ENCODE results near the gene SYNDIG1.

The SYNDIG1 gene

DNA sequence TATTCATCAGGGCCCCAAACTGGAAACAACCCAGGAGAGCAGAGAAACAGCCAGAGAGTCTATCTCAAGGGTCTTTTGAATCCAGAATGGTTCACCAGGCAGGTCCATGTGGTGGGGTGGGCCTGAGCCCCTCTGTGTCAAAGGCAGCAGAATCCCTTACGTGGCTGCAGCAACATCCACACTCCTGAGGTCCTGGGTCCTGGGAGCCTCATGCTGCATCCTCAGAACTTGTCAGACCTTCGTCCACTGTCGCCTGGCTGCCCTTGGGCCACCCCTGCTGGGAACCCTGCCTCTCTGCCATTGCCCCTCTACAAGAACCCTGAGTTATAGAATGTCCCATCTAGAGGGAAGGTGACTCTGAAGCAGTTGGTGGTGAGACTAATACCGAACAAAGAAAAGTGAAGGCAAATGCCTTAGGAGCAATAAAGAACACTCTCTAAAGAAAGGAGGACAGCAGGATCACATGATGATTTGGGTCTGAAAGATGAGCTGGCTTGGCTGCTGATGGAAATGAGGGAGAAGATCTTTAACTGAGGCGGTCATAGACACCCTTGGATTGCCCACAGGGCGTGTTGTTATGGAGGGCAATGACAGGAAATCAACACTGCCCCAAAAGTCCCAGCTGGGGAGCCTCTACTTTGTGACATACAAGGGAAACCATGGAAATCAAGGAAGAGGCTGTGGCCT is 161.2 kb downstream of the SYNDIG1 start:
- Mint-ChIP-seq H3K4me3 (no peak overlapping the region), H3K27me3 (no peaks in the 10 kb centered on the region), H3K9me3 (no peaks in the 10 kb centered on the region), H3K36me3 (ENCODE audit: low read depth) (no peaks in the 10 kb centered on the region), H3K4me1 (ENCODE audit: low read depth) (peaks cover 6% of the 10 kb centered on the region), H3K27ac (no peak overlapping the region)

DNA sequence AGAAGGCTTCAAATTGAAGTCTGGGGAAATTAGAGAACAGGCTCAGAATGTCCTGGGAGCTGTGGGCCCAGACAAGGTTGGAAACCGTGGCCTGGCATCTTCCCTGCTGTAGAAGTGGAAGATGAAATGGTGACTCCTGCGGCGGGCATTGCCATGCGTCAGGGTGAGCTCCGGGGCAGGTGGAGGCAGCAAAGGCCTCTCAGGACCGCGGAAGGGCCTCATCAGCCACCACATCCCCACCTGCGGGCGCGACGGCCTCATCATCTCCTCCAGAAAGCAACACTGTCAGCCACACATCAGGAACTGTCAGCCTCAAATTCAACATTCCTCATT is 161.7 kb downstream of the SYNDIG1 start:
- Mint-ChIP-seq H3K4me1 (ENCODE audit: low read depth) (peaks cover 6% of the 10 kb centered on the region), H3K36me3 (ENCODE audit: low read depth) (no peaks in the 10 kb centered on the region), H3K27me3 (no peaks in the 10 kb centered on the region), H3K27ac (no peak overlapping the region), H3K9me3 (no peaks in the 10 kb centered on the region), H3K4me3 (no peak overlapping the region)

DNA sequence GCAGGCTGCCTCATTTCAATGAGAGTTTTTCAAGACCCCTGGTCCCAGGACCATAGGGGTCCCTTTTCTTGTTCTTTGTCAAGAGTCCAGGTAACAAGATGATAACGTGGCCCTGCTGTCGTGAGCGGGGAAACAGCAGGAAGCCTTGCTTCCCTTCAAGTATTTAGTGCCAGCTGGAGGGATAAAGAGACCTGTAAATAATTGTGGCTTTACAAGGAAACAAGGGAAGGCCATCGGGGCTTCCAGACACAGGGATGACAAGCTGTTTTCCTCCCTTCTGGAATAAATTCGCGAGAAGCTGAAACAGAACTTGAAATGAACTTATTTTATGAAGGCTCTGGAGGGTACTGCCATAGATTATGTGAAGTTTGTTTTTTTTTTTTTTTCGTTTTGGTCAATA is 163.2 kb downstream of the SYNDIG1 start:
- Mint-ChIP-seq H3K27ac (no peak overlapping the region), H3K9me3 (no peaks in the 10 kb centered on the region), H3K36me3 (ENCODE audit: low read depth) (no peaks in the 10 kb centered on the region), H3K27me3 (no peaks in the 10 kb centered on the region), H3K4me3 (no peak overlapping the region), H3K4me1 (ENCODE audit: low read depth) (peaks cover 6% of the 10 kb centered on the region)

DNA sequence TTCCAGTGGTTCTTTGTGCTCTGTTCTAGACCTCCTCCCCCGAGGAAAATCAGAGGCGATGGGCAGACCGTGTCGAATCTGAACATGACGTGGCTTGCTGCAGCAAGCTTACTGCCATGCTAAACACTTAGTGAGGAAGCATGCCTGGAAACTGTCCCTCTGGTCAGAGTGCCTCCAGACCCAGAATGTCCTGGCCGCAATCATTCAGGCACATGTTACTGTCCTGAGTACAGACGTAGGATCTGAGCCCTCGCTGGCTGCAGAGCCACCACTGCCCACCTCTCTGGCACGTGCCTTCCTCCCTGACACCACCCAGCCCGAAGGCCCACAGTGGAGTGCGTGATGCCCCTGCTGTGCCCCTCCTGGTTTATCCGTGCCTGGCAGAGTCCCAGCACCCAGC is 163.6 kb downstream of the SYNDIG1 start:
- H3K27me3 Mint-ChIP-seq, result no peaks in the 10 kb centered on the region
- H3K4me3 Mint-ChIP-seq, result no peak overlapping the region
- no peaks in the 10 kb centered on the region for H3K9me3 Mint-ChIP-seq
- H3K27ac Mint-ChIP-seq, result no peak overlapping the region
- peaks cover 6% of the 10 kb centered on the region for H3K4me1 Mint-ChIP-seq (ENCODE audit: low read depth)
- H3K36me3 Mint-ChIP-seq (ENCODE audit: low read depth), result no peaks in the 10 kb centered on the region

DNA sequence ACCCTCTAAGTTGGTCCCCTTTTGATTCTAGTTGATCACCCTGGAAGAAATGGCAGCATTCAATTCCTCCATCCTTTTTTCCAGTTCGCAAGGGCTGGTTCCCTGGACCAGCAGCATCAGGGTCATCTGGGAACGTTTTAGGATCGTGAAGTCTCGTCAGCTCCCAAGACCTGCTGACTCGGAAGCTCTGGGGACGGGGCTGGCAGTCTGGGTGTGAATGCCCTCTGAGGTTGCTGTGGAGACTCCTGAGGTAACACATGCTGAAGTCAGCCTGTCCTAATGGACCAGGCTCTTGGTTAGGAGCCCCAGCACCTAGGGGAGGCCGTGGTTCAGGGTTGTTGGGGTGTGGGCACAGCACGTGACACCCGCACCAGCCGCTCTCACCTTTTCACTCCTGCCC is 164.1 kb downstream of the SYNDIG1 start:
- Mint-ChIP-seq H3K9me3 (no peaks in the 10 kb centered on the region), H3K36me3 (ENCODE audit: low read depth) (no peaks in the 10 kb centered on the region), H3K4me1 (ENCODE audit: low read depth) (peaks cover 6% of the 10 kb centered on the region), H3K27me3 (no peaks in the 10 kb centered on the region), H3K27ac (no peak overlapping the region), H3K4me3 (no peak overlapping the region)

DNA sequence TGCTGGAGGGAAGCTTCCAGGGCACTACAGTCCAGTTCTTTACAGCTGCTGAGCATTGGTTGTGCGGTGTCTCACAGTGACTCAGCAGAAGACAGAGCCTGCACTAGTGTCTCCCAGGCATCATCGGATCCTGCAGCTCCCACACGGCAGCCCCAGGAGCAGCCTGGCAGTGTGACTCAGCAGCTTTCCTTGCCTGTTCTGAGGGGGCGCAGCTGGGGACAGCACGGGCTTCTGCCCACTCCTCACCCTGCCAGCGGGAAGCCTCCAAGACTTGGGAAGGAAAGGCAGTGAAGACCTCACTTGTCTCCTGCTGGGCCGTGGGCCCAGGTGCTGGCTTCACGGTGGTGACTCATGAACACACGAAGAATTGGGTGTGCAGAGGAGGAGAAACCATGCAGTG is 165.4 kb downstream of the SYNDIG1 start:
- Mint-ChIP-seq H3K9me3 (no peaks in the 10 kb centered on the region), H3K36me3 (ENCODE audit: low read depth) (no peaks in the 10 kb centered on the region), H3K27me3 (no peaks in the 10 kb centered on the region), H3K4me3 (no peak overlapping the region), H3K4me1 (ENCODE audit: low read depth) (no peaks in the 10 kb centered on the region), H3K27ac (no peak overlapping the region)

DNA sequence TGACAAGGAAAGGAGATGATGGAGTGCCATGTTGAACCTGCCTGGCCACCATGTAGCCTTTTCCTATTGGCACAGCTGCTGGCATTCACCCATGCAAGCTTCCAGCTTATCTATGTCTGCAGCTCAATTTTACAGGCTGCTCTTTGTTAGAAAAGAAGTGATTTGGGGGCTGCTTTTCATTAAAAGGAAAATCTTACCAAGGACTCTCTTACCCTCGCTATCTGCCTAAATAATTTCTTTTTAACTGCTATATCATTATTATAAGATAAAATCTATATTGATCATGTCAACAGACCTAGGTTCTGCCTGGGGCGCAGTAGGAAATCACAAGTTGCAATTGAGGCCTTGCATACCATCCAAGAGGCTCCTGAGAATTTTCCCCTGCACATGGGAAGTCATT is 167.2 kb downstream of the SYNDIG1 start:
- H3K4me1 Mint-ChIP-seq (ENCODE audit: low read depth), result no peaks in the 10 kb centered on the region
- no peaks in the 10 kb centered on the region for H3K36me3 Mint-ChIP-seq (ENCODE audit: low read depth)
- no peak overlapping the region for H3K4me3 Mint-ChIP-seq
- H3K9me3 Mint-ChIP-seq, result no peaks in the 10 kb centered on the region
- H3K27me3 Mint-ChIP-seq, result peaks cover 4% of the 10 kb centered on the region
- H3K27ac Mint-ChIP-seq, result no peak overlapping the region

DNA sequence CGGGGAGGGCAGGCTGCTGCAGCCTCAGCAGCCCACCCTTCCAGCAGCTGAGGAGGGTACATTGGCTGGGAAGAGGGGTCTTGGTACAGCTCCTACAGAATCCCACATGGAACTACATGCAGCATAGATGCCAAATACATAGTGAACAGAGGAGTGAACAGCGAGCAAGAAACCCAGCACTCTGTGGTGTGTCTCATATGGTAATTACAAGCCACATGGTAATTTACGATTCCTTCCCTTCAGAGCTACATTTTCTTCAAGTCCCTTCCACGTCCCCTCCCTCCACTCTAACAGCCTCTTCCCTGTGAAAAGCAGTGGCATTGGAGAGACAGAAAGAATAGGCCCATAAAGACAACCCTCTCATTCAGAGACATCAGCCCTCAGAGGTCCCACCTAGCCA is 167.7 kb downstream of the SYNDIG1 start:
- Mint-ChIP-seq H3K36me3 (ENCODE audit: low read depth) (no peaks in the 10 kb centered on the region), H3K4me3 (no peak overlapping the region), H3K9me3 (no peaks in the 10 kb centered on the region), H3K27ac (no peak overlapping the region), H3K4me1 (ENCODE audit: low read depth) (no peaks in the 10 kb centered on the region), H3K27me3 (peaks cover 4% of the 10 kb centered on the region)

DNA sequence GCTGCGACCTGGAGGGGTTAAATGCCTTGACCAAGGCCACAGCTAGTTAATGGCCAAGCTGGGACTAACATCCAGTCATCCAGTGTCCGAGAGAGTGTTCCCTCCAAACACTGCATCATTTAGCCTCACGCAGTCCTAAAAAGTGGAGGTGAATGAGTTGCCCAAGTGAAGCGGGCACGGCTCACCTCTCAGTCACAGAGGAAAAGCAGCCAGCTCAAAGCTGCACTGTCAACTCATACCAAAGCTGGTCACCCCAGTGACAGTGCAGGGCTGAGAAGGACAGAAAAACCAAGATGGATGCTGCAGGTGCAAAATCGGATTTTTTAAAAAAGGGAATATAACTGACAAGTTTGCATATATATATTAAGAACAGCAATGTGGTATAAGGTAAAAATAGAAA is 168.5 kb downstream of the SYNDIG1 start:
- Mint-ChIP-seq H3K9me3 (no peaks in the 10 kb centered on the region), H3K4me3 (no peak overlapping the region), H3K27me3 (peaks cover 4% of the 10 kb centered on the region), H3K27ac (no peak overlapping the region), H3K4me1 (ENCODE audit: low read depth) (no peaks in the 10 kb centered on the region), H3K36me3 (ENCODE audit: low read depth) (no peaks in the 10 kb centered on the region)

DNA sequence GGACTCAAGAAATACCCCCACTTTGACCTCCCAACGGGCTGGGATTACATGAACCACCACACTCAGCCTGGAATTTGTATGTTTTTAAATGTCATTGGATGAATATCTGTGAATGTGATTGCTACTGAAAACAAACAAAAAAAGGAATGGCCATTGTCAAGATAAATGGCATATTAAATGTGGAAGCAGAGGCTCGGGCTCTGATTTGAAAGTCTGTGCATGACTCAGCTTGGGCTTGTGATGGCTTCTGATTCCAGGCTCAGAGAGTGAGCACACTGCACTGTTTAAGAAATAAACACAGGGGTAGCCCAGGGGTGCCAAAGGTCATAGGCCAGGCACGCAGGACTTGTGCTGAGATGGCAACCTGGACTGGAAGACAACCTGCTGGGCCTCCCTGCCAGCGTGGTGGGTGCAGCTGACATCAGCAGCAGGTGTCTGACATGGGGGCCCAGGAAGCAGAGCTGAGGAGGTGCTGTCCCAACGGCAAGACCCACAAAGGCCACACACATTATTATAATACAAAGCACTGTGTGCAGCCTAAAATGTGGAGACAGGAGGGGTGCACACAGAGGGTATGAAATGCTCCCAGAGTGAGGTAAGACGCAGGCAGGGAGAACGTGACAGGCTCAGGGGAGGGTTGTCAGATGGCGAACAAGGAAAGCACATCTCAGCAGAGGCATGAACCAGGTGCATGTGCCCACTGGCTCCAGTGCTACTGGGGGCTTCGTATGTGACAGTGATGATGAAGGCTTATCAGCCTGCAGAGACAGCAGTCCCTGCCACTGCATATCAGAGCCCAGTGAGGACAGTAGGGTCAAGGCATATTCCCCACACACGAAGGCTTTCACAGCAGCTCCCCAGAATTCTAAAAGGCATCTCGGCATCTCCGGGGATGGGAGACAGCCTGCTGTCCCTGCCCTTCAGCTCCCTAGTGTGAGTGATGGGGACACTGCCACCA is 169.4 kb downstream of the SYNDIG1 start:
- Mint-ChIP-seq H3K4me3 (no peak overlapping the region), H3K9me3 (no peaks in the 10 kb centered on the region), H3K4me1 (ENCODE audit: low read depth) (no peaks in the 10 kb centered on the region), H3K27ac (no peak overlapping the region), H3K27me3 (peaks cover 4% of the 10 kb centered on the region), H3K36me3 (ENCODE audit: low read depth) (no peaks in the 10 kb centered on the region)

DNA sequence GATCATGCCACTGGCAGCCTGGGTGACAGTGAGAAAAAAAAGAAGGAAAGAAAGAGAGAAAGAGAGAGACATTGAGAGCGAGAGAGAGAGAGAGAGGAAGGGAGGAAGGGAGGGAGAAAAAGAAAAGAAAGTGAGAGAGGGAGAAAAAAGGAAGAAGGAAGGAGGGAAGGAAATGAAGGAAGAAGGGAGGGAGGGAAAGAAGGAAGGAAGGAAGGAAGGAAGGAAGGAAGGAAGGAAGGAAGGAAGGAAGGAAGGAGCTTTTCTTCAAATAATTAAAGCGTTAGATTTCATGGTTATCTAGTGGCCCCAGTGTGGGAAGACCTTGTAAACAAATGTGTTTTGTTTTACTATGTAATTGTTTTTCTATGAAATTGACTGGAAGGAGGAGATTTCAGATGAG is 170.8 kb downstream of the SYNDIG1 start:
- Mint-ChIP-seq H3K9me3 (no peaks in the 10 kb centered on the region), H3K27me3 (peaks cover 4% of the 10 kb centered on the region), H3K27ac (no peak overlapping the region), H3K4me1 (ENCODE audit: low read depth) (no peaks in the 10 kb centered on the region), H3K4me3 (no peak overlapping the region), H3K36me3 (ENCODE audit: low read depth) (no peaks in the 10 kb centered on the region)

DNA sequence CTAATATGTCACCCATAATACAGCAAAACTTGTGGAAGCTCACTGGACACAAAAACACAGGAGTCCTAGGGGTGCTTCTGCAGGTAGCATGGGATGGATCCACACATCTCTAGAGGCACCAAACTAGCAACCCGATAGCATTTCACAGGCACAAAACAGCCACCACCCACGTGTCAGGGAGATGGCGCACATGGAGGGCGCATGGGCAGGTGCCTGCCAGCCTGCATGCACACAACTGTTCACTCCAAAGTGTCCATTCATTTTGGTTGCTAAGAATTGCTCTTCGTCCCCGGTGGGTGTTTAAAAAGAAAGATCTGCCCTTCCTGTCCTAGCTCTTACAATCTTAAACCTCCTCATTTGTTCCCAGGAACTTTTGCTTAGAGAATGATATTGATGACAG is 171.3 kb downstream of the SYNDIG1 start:
- H3K9me3 Mint-ChIP-seq, result no peaks in the 10 kb centered on the region
- no peaks in the 10 kb centered on the region for H3K4me1 Mint-ChIP-seq (ENCODE audit: low read depth)
- no peaks in the 10 kb centered on the region for H3K36me3 Mint-ChIP-seq (ENCODE audit: low read depth)
- peaks cover 4% of the 10 kb centered on the region for H3K27me3 Mint-ChIP-seq
- H3K4me3 Mint-ChIP-seq, result no peak overlapping the region
- H3K27ac Mint-ChIP-seq, result no peak overlapping the region

DNA sequence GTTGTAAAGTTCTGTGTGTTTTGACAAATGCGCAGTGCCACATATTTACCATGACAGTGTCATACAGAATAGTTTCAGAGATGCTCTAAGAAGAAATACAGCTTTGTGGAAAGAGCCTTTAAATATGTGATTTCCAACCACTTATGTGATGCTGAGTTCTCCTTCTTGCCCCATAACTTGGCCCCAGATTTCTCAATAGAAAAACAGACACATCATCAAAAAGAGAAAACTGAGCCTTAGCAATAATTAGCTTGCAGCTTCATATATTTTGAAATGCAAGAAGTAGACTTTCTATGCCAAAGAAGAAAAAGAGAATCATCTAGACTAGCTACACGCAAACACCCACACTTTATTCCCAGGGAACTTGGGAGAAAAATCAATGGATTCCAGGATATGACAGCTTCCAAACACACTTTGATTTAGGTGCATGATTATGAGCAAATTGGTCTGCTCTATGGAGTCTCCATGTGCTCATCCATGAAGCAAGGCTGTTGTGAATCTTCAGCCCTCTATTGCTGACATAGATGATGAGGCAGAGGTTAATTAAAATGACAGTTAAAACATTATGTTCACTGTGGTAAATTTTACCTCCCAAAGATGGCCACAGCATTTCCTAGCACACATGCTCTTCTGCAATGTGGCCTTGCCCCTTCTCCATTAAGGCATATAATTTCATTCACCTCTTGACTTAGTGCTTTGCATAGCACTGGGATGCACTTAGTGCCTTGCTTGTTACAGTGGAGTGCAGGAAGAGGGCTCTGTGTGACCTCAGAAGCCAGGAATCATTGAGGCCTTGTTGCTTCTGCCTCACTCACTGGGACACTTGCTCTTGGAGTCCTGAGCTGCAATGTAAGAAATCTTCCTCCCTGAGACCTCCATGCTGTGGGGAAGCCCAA is 174.6 kb downstream of the SYNDIG1 start:
- no peaks in the 10 kb centered on the region for H3K9me3 Mint-ChIP-seq
- no peak overlapping the region for H3K4me3 Mint-ChIP-seq
- H3K4me1 Mint-ChIP-seq (ENCODE audit: low read depth), result no peaks in the 10 kb centered on the region
- peaks cover 7% of the 10 kb centered on the region for H3K27me3 Mint-ChIP-seq
- no peaks in the 10 kb centered on the region for H3K36me3 Mint-ChIP-seq (ENCODE audit: low read depth)
- H3K27ac Mint-ChIP-seq, result no peak overlapping the region

DNA sequence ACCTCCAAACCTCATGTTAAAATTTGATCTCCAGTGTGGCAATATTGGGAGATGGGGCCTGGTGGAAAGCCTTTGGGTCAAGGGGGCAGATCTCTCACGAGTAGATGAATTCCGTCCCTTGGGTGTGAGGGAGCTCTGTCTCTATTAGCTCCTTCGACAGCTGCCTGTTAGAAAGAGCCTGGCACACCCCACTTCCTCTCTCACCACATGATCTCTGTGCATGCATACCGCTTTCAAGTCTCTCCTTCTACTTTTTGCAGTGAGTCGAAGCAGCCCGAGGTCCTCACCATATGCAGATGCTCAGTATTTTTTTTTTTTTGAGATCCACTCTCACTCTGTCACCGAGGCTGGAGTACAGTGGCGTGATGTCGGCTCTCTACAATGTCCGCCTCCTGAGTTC is 176.9 kb downstream of the SYNDIG1 start:
- no peak overlapping the region for H3K27ac Mint-ChIP-seq
- no peaks in the 10 kb centered on the region for H3K9me3 Mint-ChIP-seq
- H3K36me3 Mint-ChIP-seq (ENCODE audit: low read depth), result no peaks in the 10 kb centered on the region
- H3K4me3 Mint-ChIP-seq, result no peak overlapping the region
- H3K4me1 Mint-ChIP-seq (ENCODE audit: low read depth), result no peaks in the 10 kb centered on the region
- peaks cover 8% of the 10 kb centered on the region for H3K27me3 Mint-ChIP-seq

DNA sequence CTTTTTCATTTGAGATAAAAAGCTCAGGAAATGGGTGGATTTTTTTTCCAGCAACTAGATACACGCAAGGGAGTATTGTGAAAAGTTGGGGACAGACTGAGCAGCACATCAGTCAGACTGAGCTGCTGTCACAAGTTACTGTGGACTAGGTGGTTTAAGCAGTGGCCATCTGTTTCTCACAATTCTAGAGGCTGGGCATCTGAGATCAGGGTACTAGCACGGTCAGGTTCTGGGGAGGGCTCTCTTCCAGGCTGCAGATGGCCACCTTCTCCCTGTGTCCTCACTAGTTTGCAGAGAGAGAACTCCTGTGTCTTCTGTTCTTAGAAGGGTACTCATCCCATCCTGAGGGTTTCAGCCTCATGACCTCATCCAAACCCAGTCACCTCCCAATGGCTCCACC is 178.3 kb downstream of the SYNDIG1 start:
- Mint-ChIP-seq H3K4me1 (ENCODE audit: low read depth) (no peaks in the 10 kb centered on the region), H3K27me3 (peaks cover 8% of the 10 kb centered on the region)

More for the DNA sequence above, 178.3 kb downstream of the SYNDIG1 start:
- H3K4me3 Mint-ChIP-seq, result no peak overlapping the region
- no peak overlapping the region for H3K27ac Mint-ChIP-seq
- no peaks in the 10 kb centered on the region for H3K36me3 Mint-ChIP-seq (ENCODE audit: low read depth)
- no peaks in the 10 kb centered on the region for H3K9me3 Mint-ChIP-seq

All from stimulated activated naive CD8-positive, alpha-beta T cell treated with anti-CD3 and anti-CD28 coated beads, Interleukin-15, Interleukin-2, amounts not matched to agents 100 ng/mL and 50 ng/mL, for 24 hours (primary cell).